ENCODE data around the gene CCDC120. TPM values are rescaled to one million over a fixed set of nuclear protein-coding genes. Genes with fewer than 3 reads are reported as not detected.

The CCDC120 gene
- total RNA-seq, 4 donors from 2014 or later, result 1.2 to 5.1 (median 2.9) TPM

DNA sequence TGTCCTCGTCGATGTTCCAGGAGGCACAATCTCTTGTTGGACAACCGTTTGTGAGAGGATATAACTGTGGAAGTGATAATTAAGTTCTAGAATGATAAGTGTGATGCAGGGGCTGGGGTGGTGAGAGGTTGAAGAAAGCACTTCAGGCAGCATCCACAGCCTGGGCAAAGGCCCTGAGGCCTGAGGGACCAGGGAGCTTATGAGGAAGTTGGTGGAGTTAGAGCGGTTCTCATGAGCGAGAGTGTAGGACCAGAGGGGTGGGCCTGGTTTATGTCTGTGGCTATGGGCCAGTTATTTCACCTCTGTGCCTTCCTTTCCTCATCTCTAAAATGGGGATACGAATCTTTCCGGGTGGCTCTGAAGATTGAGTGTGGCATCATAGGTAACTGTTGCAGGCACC is 2.7 kb downstream of the CCDC120 start:
- no peaks in the 10 kb centered on the region for H3K9me3 ChIP-seq
- WGBS, result 82% methylated on average over 7 of the region's 7 CpGs
- H3K36me3 ChIP-seq, result peaks cover 0 to 32% (median 14%) of the 10 kb centered on the region in 4 donors
- H3K27me3 ChIP-seq, result no peaks in the 10 kb centered on the region
- no peak for DNase-seq (ENCODE audit: extremely low spot score)
- no peak for TF ChIP-seq POLR2A (IDR thresholded peaks at IDR 0.05; ENCODE audit: low read depth)
- no peak for TF ChIP-seq CTCF (IDR thresholded peaks at IDR 0.05)
- no peak for TF ChIP-seq POLR2AphosphoS5 (IDR thresholded peaks at IDR 0.05)
- TF ChIP-seq EP300 (IDR thresholded peaks at IDR 0.05), result no peak
- no peak overlapping the region for H3K4me3 ChIP-seq
- intact Hi-C loops (cut with DNase I), result no loop called here
- H3K27ac ChIP-seq (replicated peaks in 1 of 4), result no peak overlapping the region
- peaks cover 0 to 8% (median 7%) of the 10 kb centered on the region in 4 donors for H3K4me1 ChIP-seq

GRCh38 chrX:49061916-49062315 is 3.1 kb downstream of the CCDC120 start:
- Histone ChIP-seq H3K27ac (replicated peaks in 1 of 4) (no peak overlapping the region), H3K27me3 (no peaks in the 10 kb centered on the region), H3K4me1 (peaks cover 0 to 8% (median 7%) of the 10 kb centered on the region in 4 donors), H3K4me3 (no peak overlapping the region), H3K9me3 (no peaks in the 10 kb centered on the region), H3K36me3 (peaks cover 0 to 32% (median 14%) of the 10 kb centered on the region in 4 donors)
- no peak for DNase-seq (ENCODE audit: extremely low spot score)
- intact Hi-C loops (cut with DNase I), result no loop called here
- WGBS, result 84% methylated on average over 8 of the region's 10 CpGs
- TF ChIP-seq POLR2AphosphoS5 (IDR thresholded peaks at IDR 0.05) (no peak), EP300 (IDR thresholded peaks at IDR 0.05) (no peak), CTCF (IDR thresholded peaks at IDR 0.05) (no peak), POLR2A (IDR thresholded peaks at IDR 0.05; ENCODE audit: low read depth) (no peak)

DNA sequence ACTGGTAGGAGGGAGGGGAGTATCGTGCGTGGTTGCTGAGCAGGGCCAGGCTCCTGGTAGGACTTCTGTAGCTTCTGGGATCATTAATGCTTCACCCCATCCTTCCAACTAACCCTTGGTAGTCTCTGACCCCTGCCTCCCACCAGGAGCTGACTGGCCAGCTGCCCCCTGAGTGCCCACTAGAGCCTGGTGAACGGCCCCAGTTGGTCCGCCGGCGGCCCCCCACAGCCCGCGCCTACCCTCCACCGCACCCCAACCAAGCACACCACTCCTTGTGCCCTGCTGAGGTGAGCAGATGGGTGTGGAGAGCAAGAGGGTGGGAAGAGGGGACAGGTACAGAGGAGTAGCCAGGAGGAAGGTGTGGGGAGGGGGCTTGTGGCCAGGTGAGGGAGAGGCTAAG is 4.9 kb downstream of the CCDC120 start:
- Histone ChIP-seq H3K27ac (replicated peaks in 1 of 4) (no peak overlapping the region), H3K27me3 (no peaks in the 10 kb centered on the region), H3K9me3 (no peaks in the 10 kb centered on the region), H3K36me3 (peaks cover 0 to 41% (median 22%) of the 10 kb centered on the region in 4 donors), H3K4me1 (peaks cover 0 to 8% (median 5%) of the 10 kb centered on the region in 4 donors), H3K4me3 (no peak overlapping the region)
- DNase-seq (ENCODE audit: extremely low spot score), result no peak
- intact Hi-C loops (cut with DNase I), result no loop called here
- TF ChIP-seq POLR2AphosphoS5 (IDR thresholded peaks at IDR 0.05) (no peak), CTCF (IDR thresholded peaks at IDR 0.05) (no peak), POLR2A (IDR thresholded peaks at IDR 0.05; ENCODE audit: low read depth) (no peak), EP300 (IDR thresholded peaks at IDR 0.05) (no peak)
- whole genome bisulfite sequencing, result 91% methylated on average over 9 of the region's 9 CpGs

- peaks cover 0 to 41% (median 22%) of the 10 kb centered on the region in 4 donors for H3K36me3 ChIP-seq
- DNase-seq (ENCODE audit: extremely low spot score), result no peak
- WGBS, result 84% methylated on average over 11 of the region's 20 CpGs
- no peaks in the 10 kb centered on the region for H3K9me3 ChIP-seq
- intact Hi-C loops (cut with DNase I), result no loop called here
- H3K27me3 ChIP-seq, result no peaks in the 10 kb centered on the region
- peaks cover 0 to 2% (median 0%) of the 10 kb centered on the region in 4 donors for H3K4me1 ChIP-seq
- no peak overlapping the region for H3K27ac ChIP-seq (replicated peaks in 1 of 4)
- TF ChIP-seq POLR2A (IDR thresholded peaks at IDR 0.05; ENCODE audit: low read depth) (no peak), CTCF (IDR thresholded peaks at IDR 0.05) (no peak), EP300 (IDR thresholded peaks at IDR 0.05) (no peak), POLR2AphosphoS5 (IDR thresholded peaks at IDR 0.05) (no peak)
- no peak overlapping the region for H3K4me3 ChIP-seq
Observed at GRCh38 chrX:49064303-49064702, 5.5 kb downstream of the CCDC120 start.

- H3K36me3 ChIP-seq, result peaks cover 0 to 41% (median 22%) of the 10 kb centered on the region in 4 donors
- no peak overlapping the region for H3K27ac ChIP-seq (replicated peaks in 1 of 4)
- no peaks in the 10 kb centered on the region for H3K9me3 ChIP-seq
- H3K4me3 ChIP-seq, result no peak overlapping the region
- H3K4me1 ChIP-seq, result no peaks in the 10 kb centered on the region
- H3K27me3 ChIP-seq, result no peaks in the 10 kb centered on the region
- TF ChIP-seq CTCF (IDR thresholded peaks at IDR 0.05), result no peak
- no peak for TF ChIP-seq EP300 (IDR thresholded peaks at IDR 0.05)
- no peak for TF ChIP-seq POLR2AphosphoS5 (IDR thresholded peaks at IDR 0.05)
- no peak for TF ChIP-seq POLR2A (IDR thresholded peaks at IDR 0.05; ENCODE audit: low read depth)
- intact Hi-C loops (cut with DNase I), result no loop called here
- WGBS, result 83% methylated on average over 8 of the region's 8 CpGs
- DNase-seq (ENCODE audit: extremely low spot score), result no peak
Observed at GRCh38 chrX:49064735-49065134, 5.9 kb downstream of the CCDC120 start.
